HG02642 (cell line): ENCODE measurements around the gene PRCC.
"Not testable (repeated sequence)": the region's sequence is repeated elsewhere in the genome, so short reads cannot be mapped to it uniquely, and the experiment has no call there.

Experiments
- ATAC-seq: cut with Tn5 transposase; IDR thresholded peaks from one replicate; pipeline ENCODE4 v1.9.1; 2021; ENCODE audit warnings: mild to moderate bottlenecking; ENCODE audit not compliant: unreplicated experiment, poor library complexity

PRCC gene

GRCh38 chr1:156756355-156756754 lies 11.0 kb upstream of the PRCC start:
- ATAC-seq: no peak

- not testable (repeated sequence) for ATAC-seq
Observed at GRCh38 chr1:156757572-156758253, 9.6 kb upstream of the PRCC start.

GRCh38 chr1:156760092-156760795 lies 7.1 kb upstream of the PRCC start:
- ATAC-seq: no peak

- no peak for ATAC-seq
Observed at GRCh38 chr1:156760796-156761104, 6.6 kb upstream of the PRCC start.

- not testable (repeated sequence) for ATAC-seq
Observed at GRCh38 chr1:156765136-156765535, 2.2 kb upstream of the PRCC start.

- ATAC-seq: no peak
Observed at GRCh38 chr1:156765666-156766065, 1.7 kb upstream of the PRCC start.

- peak; percentile 18 for ATAC-seq
Observed at GRCh38 chr1:156766298-156767100, 836 bp upstream of the PRCC start.

GRCh38 chr1:156767879-156768604 lies 707 bp downstream of the PRCC start:
- ATAC-seq: peak; percentile 10

- ATAC-seq: no peak
Observed at GRCh38 chr1:156768610-156769295, 1.4 kb downstream of the PRCC start.

- ATAC-seq: no peak
Observed at GRCh38 chr1:156772222-156772621, 4.9 kb downstream of the PRCC start.

GRCh38 chr1:156772728-156773497 lies 5.6 kb downstream of the PRCC start:
- no peak for ATAC-seq

GRCh38 chr1:156773607-156774006 lies 6.3 kb downstream of the PRCC start:
- no peak for ATAC-seq

- ATAC-seq: no peak
Observed at GRCh38 chr1:156775799-156776198, 8.5 kb downstream of the PRCC start.

- no peak for ATAC-seq
Observed at GRCh38 chr1:156776942-156777341, 9.6 kb downstream of the PRCC start.

- ATAC-seq: no peak
Observed at GRCh38 chr1:156777573-156777972, 10.2 kb downstream of the PRCC start.

- no peak for ATAC-seq
Observed at GRCh38 chr1:156781585-156782186, 14.4 kb downstream of the PRCC start.

- no peak for ATAC-seq
Observed at GRCh38 chr1:156785458-156785857, 18.1 kb downstream of the PRCC start.

GRCh38 chr1:156786640-156787039 lies 19.3 kb downstream of the PRCC start:
- no peak for ATAC-seq

GRCh38 chr1:156788136-156788535 lies 20.8 kb downstream of the PRCC start:
- no peak for ATAC-seq
